HG03354 (cell line): ENCODE data around the gene GPR157.

ENCODE experiments used
- ATAC-seq: cut with Tn5 transposase; IDR thresholded peaks from one replicate; pipeline ENCODE4 v1.9.1; 2021; ENCODE audit warnings: mild to moderate bottlenecking; ENCODE audit not compliant: unreplicated experiment, poor library complexity, severe bottlenecking

Gene GPR157

GRCh38 chr1:9121496-9122409 lies 7.1 kb downstream of the GPR157 start:
- peak; percentile 67 for ATAC-seq

- ATAC-seq = no peak
These were observed 8.5 kb downstream of the GPR157 start for GRCh38 chr1:9120312-9120958.

GRCh38 chr1:9119745-9120144 lies 9.2 kb downstream of the GPR157 start:
- ATAC-seq = no peak

- no peak for ATAC-seq
These were observed 10.7 kb downstream of the GPR157 start for GRCh38 chr1:9118186-9118585.

GRCh38 chr1:9115351-9116205 lies 13.3 kb downstream of the GPR157 start:
- ATAC-seq = no peak

GRCh38 chr1:9112961-9113880 lies 15.7 kb downstream of the GPR157 start:
- no peak for ATAC-seq

GRCh38 chr1:9111957-9112356 lies 16.9 kb downstream of the GPR157 start:
- no peak for ATAC-seq

GRCh38 chr1:9111357-9111691 lies 17.6 kb downstream of the GPR157 start:
- ATAC-seq = no peak

GRCh38 chr1:9110669-9111356 lies 18.1 kb downstream of the GPR157 start:
- no peak for ATAC-seq

- no peak for ATAC-seq
These were observed 20.7 kb downstream of the GPR157 start for GRCh38 chr1:9108056-9108665.

GRCh38 chr1:9107136-9107535 lies 21.8 kb downstream of the GPR157 start:
- ATAC-seq = no peak

- no peak for ATAC-seq
These were observed 22.6 kb downstream of the GPR157 start for GRCh38 chr1:9106286-9106685.

- ATAC-seq = no peak
These were observed 23.5 kb downstream of the GPR157 start for GRCh38 chr1:9105336-9105867.

- no peak for ATAC-seq
These were observed 27.3 kb downstream of the GPR157 start for GRCh38 chr1:9101510-9102146.

- ATAC-seq = no peak
These were observed 28.3 kb downstream of the GPR157 start for GRCh38 chr1:9100471-9101043.

GRCh38 chr1:9099555-9099954 lies 29.3 kb downstream of the GPR157 start:
- ATAC-seq = no peak

GRCh38 chr1:9097947-9098705 lies 30.8 kb downstream of the GPR157 start:
- ATAC-seq = no peak
